NAMALWA (cell line): Measurements from ENCODE around the gene COL28A1.
"Not testable (repeated sequence)": the region's sequence is repeated elsewhere in the genome, so short reads cannot be mapped to it uniquely, and the experiment has no call there.

ENCODE experiments used
- DNase-seq: peaks from one replicate; pipeline ENCODE4 v3.0.0-alpha.2; 2015; ENCODE audit warnings: low spot score

COL28A1 gene

DNA sequence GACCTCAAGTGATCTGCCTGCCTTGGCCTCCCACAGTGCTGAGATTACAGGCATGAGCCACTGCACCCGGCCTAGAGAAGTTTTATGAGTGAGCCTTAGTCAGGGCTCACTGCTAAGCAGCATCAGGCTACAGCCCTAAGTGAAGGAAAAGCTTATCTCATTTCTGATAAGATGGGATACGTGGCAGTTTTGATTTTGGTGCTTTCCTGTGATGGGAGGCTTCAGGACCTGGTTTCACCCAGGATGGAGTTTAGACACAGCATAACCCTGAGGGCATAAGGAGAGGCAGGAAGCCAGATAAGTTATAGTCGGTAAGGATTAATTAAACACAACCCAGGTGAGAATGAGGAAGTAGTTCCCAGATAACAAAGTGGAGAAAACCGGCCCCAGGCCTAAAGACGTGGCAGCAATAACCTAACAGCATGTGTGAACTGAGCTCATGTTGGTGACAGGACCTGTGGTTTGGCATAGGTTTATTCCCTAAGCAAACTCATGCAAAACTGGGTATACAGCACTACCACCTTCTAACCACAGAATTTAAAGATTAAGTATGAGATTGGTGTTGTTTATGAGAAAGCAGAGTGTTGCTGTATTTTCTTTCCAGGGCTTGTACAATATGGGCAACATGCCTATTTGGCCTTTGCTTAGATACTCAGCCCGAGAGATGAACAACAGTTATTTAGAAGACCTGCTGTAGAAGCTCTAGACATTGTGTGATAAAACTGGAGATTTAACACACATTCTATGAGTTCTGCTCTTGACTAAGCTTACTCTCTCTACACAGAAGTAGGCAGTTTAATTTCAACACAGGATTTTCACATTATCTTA, 119.4 kb downstream of the COL28A1 start:
- no peak for DNase-seq

DNA sequence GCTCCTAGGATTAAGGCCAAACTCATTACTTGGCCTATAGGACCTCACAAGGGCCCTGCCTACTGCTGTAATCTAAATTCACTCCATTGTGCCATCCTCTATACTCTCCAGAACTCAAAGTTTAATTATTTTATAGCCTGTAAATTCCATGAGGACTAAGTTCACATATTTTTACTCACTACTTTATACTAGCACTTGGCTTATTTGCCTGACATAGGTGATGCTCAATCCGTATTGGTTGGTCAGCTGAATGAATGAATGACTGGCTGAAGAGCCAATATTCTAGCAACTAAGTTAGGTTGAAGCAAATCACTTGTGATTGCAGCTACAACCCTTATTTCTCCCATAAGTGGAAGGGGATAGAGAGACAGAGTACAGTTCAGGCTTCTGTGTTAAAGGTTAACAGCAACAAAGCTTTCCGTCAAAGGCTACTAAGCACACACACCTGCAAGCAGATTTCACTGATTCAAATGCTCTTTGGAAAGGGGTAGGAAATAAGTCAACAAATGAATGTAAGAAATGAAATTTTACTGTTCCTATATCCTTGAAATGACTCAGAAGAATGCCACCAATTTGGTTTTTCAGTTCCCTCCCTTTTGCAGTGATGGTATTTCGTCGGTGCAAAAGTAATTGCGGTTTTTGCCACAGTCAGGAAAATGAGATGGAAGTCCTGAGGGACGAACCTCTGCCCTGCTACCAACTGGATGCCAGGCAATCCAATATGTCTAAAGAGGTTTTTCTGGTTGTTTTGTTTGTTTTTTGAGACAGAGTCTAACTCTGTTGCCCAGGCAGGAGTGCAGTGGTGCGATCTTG, 120.7 kb downstream of the COL28A1 start:
- DNase-seq = no peak

DNA sequence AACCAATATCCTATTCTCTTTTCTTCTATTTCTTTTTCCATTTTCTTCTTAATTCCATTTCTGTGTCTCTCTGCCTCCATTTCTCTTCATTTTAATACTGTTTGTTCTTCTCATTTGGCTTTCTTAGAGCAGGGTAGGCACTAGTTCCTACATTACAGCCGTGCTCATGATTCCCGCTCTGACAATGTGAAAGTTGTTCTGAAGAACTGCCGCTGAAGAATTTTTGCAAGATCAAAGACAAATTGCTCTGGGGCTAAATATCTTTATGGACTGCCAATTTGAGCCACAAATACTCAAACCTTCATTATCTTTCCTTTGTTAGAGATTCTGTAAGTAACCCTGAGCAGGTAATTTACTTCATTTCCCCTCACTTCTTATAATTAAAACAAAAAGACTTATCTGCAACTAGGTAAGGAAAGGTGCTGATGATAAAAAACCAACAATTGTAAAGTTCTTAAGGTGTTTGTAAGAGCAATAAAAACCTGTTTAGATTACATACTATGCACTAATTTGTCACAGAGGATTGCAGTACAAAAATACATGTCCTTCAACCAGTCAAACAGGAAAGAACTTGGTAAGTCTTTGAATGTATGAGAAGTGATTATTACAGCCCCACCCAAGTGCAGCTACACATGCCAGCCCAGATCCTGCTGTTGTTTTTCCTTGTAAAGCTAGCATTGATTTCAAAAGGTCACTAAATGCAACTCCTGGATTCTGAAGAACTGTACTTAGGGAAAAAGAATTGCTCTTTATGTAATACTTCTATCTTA, 127.5 kb downstream of the COL28A1 start:
- DNase-seq = no peak

DNA sequence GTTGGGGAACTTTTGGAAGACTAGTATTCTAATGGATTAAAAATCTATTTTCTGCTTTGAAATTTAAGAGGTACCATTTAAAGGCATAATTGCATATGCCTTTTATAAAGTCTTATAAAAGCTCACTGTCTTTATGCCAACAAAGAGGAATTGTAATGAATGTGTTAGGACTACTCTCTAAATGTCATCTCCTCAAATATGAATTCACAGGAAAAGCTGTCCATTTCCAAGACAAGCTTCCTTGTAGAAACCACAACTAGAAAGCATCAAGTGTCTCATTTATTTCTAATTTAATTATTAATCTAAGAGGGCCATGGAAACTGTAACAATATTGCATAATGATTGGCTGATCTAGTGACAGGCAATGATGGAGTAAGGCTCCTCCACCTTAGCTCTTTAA, 130.2 kb downstream of the COL28A1 start:
- no peak for DNase-seq

DNA sequence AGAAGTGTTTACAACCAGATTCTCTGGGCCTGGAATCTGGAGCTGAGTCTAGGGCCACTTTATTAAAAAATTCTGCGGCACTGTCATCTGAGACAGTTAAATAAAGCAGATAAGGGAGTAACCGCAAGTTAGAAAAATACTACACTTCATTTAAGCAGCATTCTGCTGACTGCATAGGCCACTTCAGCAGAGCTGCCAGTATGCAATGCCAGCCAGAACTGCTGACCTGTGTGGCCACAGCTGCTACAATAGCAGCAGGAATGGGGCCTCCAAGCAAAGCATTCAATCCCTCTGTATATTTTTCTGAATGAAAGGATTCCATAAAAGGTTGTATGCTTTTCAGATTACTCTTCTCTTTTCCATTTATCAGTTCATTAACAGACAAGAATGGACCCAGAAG, 136.0 kb downstream of the COL28A1 start:
- no peak for DNase-seq

DNA sequence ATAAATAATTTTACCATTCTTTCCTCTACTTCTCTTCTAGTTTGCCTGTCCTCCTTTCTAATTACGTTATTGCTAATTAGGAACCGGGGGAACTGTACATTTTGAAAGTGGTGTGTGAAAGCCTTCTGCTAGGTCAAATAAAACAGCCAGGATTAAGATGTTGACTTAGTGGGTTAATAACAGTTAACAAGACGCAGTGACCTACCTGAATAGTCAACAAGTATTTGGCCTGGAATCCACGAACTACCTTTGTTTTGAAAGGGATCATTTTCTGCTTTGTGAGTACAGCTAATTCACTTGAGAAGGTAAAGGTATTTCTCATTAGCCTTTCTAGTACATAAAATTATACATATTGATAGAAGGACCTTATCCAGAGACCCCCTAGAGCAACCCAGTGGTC, 139.9 kb downstream of the COL28A1 start:
- no peak for DNase-seq

DNA sequence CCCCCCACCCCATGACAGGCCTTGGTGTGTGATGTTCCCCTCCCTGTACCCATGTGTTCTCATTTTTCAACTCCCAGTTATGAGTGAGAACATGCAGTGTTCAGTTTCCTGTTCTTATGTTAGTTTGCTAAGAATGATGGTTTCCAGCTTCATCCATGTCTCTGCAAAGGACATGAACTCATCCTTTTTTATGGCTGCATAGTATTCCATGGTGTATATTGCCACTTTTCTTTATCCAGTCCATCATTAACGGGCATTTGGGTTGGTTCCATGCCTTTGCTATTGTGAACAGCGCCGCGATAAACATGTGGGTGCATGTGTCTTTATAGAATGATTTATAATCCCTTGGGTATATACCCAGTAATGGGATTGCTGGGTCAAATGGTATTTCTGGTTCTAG, 147.5 kb downstream of the COL28A1 start:
- not testable (repeated sequence) for DNase-seq

DNA sequence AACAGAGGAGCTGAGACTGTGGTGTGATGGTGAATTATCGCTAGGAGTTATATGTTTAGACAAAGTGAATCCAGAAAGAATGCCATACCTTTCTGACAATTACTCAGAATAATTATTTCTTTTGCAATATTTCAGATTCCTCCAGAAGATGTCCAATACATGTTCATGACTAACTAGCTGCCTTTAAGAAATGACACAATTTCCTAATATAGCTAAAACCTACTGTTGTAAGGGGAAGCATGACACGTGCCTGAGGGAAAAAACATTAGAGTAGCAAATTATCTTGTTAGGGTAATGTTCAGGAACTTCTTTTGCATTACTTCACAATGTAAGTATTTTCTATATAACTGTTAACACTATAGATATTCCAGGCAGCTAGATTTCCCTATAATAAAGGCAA, 150.3 kb downstream of the COL28A1 start:
- no peak for DNase-seq

DNA sequence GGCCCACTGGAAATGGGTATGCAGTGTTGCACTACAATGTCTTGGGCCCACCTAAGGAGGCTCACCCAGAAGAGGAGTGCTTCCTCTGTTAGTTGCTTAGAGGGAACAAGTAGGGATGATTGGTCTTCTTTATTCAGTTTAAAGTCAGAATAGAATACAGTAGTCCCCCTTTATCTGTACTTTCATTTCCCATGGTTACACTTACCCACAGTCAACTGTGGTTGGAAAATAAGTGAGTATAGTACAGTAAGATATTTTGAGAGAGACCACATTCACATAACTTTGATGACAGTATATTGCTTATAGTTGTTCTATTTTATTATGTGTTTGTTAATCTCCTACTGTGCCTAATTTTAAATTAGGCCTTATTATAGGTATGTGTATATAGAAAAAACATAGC, 151.4 kb downstream of the COL28A1 start:
- no peak for DNase-seq

DNA sequence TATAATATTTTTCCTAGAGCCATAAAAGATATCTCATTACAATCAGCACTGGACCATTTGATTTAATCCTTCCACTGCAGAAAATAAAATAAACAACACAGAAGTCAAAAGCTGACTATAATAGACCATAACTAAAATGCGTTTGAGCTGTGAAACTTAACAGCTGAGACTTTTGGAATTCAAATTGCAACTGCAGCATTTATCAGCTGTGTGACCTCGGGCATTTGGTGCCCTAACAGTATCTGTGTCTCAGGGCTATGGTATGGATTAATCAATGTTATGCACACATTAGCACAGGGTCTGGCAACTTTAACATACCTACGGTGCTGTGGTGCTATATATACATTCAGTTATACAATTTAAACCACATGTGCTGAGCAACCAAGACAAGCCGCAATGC, 160.1 kb downstream of the COL28A1 start:
- no peak for DNase-seq

DNA sequence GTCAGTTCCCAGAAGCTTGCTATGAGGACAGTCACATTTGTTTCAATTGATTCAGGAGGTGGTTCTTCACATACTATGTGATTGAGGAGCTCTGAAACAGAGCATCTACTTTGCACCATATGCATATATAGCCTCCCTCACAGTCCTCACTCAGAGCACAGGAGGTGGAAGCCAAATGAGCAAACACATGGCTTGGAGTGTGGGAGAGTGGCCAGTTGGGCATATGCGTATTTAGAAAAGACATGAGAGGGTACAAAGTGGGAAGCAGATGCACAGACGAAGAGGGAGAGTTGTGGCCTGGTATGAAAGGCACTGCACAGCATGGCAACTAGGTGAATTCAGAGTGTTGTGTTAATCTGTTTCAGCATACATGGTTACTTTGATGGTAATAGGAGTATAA, 165.6 kb downstream of the COL28A1 start:
- no peak for DNase-seq

DNA sequence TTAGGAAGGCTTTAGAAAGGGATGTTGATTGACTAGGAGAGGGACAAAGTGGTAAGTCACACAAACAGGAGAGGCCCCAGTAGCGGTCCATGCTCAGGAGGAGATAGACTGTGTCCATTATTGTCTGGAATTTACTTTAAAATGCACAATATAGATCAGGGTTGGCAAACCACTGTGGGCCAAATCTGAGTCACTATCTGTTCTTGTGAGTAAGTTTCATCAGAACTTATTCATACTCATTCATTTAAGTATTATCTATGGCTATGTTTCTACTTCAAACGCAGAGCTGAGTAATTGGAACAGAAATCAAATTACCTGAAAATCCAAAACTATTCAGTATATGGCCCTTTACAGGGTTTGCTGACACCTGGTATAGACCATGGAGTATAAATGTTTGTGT, 166.5 kb downstream of the COL28A1 start:
- no peak for DNase-seq

DNA sequence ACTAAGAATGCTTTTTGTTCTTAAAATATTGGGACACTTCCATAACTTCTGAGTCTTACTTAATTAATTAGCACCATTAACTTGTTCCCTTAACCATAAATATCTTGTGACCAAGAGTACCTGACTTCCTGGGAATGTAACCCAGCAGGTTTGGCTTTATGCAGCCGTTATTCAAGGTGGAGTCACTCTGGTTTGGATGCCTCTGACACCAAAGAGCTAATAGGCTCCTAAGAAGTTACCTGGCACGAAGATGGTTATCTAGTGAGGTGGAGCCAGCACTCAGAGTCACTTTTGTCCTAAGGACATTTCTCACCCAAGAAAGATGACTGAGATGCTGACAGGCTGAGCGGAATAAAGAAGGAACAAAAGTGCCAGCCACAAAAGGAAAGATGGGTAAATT, 181.0 kb downstream of the COL28A1 start:
- no peak for DNase-seq

DNA sequence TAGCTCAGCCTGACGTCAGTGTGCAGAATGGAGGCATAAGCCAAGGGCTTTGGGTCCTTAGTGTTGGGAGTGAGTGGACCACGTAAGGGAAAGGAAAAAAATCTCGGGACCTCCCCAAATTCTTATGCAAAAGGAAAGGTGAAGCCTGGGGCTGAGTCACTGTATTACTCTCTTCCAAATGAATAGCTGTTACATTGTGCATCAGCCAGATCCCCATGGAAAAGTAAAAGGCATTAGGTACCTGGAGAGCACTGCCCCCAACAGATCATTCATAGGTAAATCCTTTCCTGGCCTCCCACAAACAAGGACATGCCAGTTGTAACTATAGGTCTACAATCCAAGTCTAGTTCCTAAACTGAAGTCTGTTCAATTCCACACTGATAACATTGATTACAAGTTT, 182.8 kb downstream of the COL28A1 start:
- DNase-seq = no peak

DNA sequence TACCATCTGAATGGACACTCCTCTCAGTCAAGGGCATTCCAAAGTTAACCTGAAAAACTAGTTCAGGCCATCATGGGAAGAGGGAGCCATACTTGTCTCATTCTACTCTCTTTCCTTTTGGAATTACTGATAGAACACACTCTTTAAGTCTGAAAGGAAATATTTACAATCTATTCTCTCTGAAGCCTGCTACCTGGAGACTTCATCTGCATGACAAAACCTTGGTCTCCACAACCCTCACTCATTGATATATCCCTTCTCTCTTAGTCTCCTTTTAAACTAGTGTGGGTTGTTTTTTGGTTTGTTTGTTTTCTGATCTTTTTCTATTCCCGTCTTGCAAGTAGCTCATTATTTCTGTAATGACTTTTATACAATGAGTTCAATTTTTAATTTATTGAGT, 183.8 kb downstream of the COL28A1 start:
- no peak for DNase-seq

DNA sequence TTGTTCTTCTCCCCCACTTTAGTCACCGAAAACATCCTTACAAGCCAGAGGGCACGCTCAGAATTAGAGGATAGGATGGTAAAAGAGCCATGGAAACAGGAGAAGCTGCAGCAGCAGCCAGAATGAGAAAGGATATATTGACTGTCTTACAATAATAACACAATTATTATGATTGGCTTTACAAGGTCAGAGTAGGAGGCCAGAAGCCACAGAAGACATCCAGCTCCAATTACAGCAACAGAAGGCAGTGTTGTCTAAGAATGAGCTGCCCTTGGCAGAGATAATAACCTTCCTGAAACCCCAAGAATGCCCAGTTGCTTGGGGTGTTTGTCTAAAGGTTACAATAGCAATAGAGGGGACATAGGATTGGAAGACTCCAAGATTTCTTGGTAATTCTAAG, 184.5 kb downstream of the COL28A1 start:
- DNase-seq = no peak

DNA sequence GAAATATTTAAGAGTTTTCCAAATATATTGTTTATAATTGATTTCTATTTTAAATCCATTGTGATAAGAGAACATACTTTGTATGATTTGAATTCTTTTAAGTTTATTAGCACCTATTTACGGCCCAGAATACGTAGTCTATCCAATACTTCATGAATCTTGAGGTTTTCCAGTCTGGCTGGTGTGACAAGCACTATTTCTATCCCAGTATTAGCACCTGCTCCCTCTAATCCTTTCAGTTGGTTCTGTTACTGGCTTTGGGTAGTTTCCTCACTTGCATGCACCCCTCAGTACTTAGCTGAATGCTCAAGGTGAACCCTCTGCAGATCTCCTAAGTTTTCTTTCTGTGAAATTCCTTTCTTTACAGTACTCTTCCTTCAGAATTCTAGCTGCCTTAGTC, 186.5 kb downstream of the COL28A1 start:
- DNase-seq = no peak

DNA sequence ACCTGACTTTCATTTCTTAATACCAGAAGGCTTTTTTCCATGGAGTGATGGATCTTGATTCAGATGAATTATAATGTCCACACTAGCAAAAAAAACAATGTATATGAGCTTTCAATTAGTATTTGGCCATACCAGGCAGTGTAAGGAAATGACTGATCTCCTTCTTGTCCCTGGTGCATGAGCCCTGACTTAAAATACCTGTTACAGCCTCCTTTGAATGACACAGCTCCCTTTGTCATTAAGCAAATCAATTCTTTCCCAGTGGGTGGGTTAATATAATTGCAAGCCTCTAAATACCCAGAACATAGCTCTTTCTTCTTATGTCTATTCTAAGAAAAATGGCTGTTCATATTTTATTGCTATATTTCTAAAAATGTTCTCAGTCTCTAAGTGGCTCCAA, 188.6 kb downstream of the COL28A1 start:
- no peak for DNase-seq

DNA sequence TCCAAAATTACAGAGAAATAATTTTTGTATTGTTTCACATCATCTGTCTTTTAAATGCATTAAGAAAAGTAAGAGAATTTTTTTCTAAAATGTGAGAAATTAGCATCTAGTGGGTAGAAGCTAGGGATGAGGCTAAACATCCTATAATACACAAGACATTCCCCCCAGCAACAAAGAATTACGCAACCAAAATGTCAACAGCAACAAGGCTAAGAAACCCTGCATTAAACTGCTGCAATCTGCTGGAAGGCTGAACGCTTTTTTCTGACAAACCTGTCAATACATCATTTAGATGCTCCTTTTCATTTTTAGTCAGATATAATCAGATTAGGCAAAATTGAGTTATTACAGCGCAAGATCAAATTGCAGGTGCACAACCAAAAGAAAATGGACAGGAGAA, 191.1 kb downstream of the COL28A1 start:
- no peak for DNase-seq

DNA sequence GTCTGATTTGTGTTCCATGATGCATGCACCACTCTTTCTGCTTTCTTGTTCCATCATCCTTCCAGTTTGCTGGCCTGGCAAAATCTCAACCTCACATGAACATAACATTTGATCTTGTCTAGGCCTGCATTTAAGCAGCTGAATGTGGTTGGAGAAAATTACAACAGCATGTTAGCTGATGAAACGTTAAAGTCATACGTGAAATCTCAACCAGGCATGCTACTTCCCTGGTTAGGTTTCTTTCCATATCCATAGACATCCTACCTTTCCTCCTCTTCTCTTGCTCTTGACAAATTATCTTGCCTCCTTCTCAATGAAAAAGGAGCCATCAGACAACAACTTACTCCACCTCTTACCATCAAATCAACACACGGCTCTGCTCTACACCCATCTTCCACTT, 199.8 kb downstream of the COL28A1 start:
- DNase-seq = no peak

DNA sequence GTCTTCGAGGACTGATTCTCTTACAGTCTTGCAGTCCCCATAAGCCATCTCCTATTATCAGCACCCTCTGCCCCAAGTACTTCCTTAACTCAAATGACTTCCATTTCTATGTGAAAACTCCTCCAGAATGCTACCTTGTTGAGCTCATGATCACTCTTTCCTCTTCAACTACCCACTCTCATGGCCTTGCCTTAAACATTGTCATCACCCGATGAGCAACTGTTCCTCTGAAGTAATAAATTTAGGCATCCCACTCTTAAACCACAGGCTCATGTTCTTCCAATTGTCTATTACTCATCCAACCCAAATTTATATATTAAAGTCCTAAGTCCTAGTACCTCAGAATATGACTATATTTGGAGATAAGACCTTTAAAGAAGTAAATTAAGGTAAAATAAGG, 200.5 kb downstream of the COL28A1 start:
- DNase-seq = no peak

DNA sequence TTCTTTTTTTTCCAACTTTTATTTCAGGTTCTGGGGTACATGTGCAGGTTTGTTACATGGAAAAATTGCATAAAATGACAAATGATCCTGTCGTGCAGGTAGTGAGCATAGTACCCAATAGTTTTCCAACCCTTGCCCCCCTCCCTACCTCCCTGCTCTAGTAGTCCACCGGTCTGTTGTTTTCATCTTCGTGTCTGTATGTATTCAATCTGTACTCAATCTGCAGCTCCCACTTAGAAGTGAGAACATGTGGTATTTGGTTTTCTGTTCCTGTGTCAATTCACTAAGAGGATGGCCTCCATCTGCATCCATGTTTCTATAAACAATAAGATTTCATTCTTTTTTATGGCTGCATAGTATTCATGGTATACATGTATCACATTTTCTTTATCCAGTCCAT, 202.1 kb downstream of the COL28A1 start:
- no peak for DNase-seq

DNA sequence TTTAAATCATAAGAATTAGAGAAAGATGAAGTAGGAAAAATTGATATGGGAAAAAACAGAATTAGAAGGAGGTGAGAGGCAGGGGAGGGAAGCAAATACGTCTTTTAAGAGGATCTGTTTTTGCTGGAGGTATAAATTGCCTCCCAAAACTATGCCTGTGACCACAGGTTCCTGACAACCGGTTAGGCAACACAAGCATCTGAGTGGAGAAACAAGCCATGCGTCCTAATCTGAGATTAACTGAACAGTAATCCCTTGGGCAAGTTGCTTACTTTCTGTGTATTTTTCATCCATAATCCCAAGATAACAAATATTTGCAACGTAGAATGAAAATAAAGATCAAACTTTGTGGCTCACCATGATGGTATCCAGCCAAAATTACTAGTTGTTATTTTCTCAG, 204.2 kb downstream of the COL28A1 start:
- no peak for DNase-seq
